Nephron (organoid): ENCODE measurements around the gene HYAL2.
A peak's percentile ranks its signal among the peaks of the same experiment; 100 is the strongest.

Experiments used
- H3K27ac Mint-ChIP-seq, 3 experiments: 2 replicates each; pipeline ENCODE4 v1.8.0; 2020; ENCODE audit warnings: mixed read lengths in 3 of 3, mild to moderate bottlenecking in 2 of 3, moderate library complexity in 1 of 3
- H3K27me3 Mint-ChIP-seq: 2 replicates; pipeline ENCODE4 v1.8.0; 2021; ENCODE audit warnings: low read depth, mild to moderate bottlenecking, moderate library complexity, mixed read lengths
- H3K36me3 Mint-ChIP-seq: 2 replicates; pipeline ENCODE4 v1.8.0; 2020; ENCODE audit warnings: low read depth, mixed read lengths
- H3K4me1 Mint-ChIP-seq: 2 replicates; pipeline ENCODE4 v1.8.0; 2020; ENCODE audit warnings: mixed read lengths
- H3K4me3 Mint-ChIP-seq, 3 experiments: 2 replicates each; pipeline ENCODE4 v1.8.0; 2020; ENCODE audit warnings: mild to moderate bottlenecking in 3 of 3, mixed read lengths in 3 of 3, moderate library complexity in 2 of 3
- H3K9me3 Mint-ChIP-seq: 2 replicates; pipeline ENCODE4 v1.8.0; 2020; ENCODE audit warnings: mixed read lengths
- CTCF ChIP-seq, 3 experiments: fragments of 200-600 bp; sonication (generic); IDR thresholded peaks; one replicate each; pipeline ENCODE4 v1.5.0; 2021; ENCODE audit warnings: antibody characterized with exemption in 3 of 3; ENCODE audit not compliant: unreplicated experiment in 3 of 3

The HYAL2 gene

GRCh38 chr3:50330330-50330729, 7.8 kb upstream of the HYAL2 start:
- Mint-ChIP-seq H3K4me3 (peak overlapping the region in 2 of 3 experiments; percentile 42 to 56), H3K4me1 (peaks cover 19% of the 10 kb centered on the region), H3K9me3 (no peaks in the 10 kb centered on the region), H3K36me3 (peaks cover 10% of the 10 kb centered on the region), H3K27ac (no peak overlapping the region), H3K27me3 (no peaks in the 10 kb centered on the region)
- no peak for TF ChIP-seq CTCF (IDR thresholded peaks at IDR 0.05; ENCODE audit: unreplicated experiment in 3 of 3)

- TF ChIP-seq CTCF (IDR thresholded peaks at IDR 0.05; ENCODE audit: unreplicated experiment in 3 of 3): no peak
- H3K4me1 Mint-ChIP-seq: peaks cover 19% of the 10 kb centered on the region
- H3K27me3 Mint-ChIP-seq: no peaks in the 10 kb centered on the region
- H3K27ac Mint-ChIP-seq: peak within 1 kb of the TSS; percentile 75 to 97 (median 91)
- H3K4me3 Mint-ChIP-seq: peak within 1 kb of the TSS; percentile 89 to 99 (median 96)
- H3K9me3 Mint-ChIP-seq: no peaks in the 10 kb centered on the region
- H3K36me3 Mint-ChIP-seq: peaks cover 15% of the 10 kb centered on the region
These were observed 5.6 kb upstream of the HYAL2 start, which contains the start of gene TUSC2 for GRCh38 chr3:50327943-50328691. TSS of gene TUSC2 (minus strand) at chr3:50328223. CDS start at chr3:50328099, 124 bp downstream.

- Mint-ChIP-seq H3K27ac (no peak overlapping the region), H3K9me3 (no peaks in the 10 kb centered on the region), H3K4me1 (peaks cover 22% of the 10 kb centered on the region), H3K27me3 (no peaks in the 10 kb centered on the region), H3K36me3 (peaks cover 15% of the 10 kb centered on the region), H3K4me3 (peak overlapping the region; percentile 89 to 99 (median 96))
- no peak for TF ChIP-seq CTCF (IDR thresholded peaks at IDR 0.05; ENCODE audit: unreplicated experiment in 3 of 3)
These were observed 4.6 kb upstream of the HYAL2 start for GRCh38 chr3:50327129-50327528.

- Mint-ChIP-seq H3K4me1 (peaks cover 22% of the 10 kb centered on the region), H3K9me3 (no peaks in the 10 kb centered on the region), H3K27me3 (no peaks in the 10 kb centered on the region), H3K4me3 (peak overlapping the region; percentile 51 to 99 (median 70)), H3K27ac (peak overlapping the region in 1 of 3 experiments; percentile 41), H3K36me3 (peaks cover 14% of the 10 kb centered on the region)
- TF ChIP-seq CTCF (IDR thresholded peaks at IDR 0.05; ENCODE audit: unreplicated experiment in 3 of 3): no peak
These were observed 3.6 kb upstream of the HYAL2 start for GRCh38 chr3:50326182-50326541.

- no peak for TF ChIP-seq CTCF (IDR thresholded peaks at IDR 0.05; ENCODE audit: unreplicated experiment in 3 of 3)
- Mint-ChIP-seq H3K27me3 (no peaks in the 10 kb centered on the region), H3K4me3 (peak overlapping the region; percentile 51 to 99 (median 84)), H3K36me3 (peaks cover 9% of the 10 kb centered on the region), H3K27ac (no peak overlapping the region), H3K4me1 (peaks cover 23% of the 10 kb centered on the region), H3K9me3 (no peaks in the 10 kb centered on the region)
These were observed 3.1 kb upstream of the HYAL2 start for GRCh38 chr3:50325497-50326181.
